ENCODE measurements around the gene WNT3. TPM values are rescaled to one million over a fixed set of nuclear protein-coding genes. Genes with fewer than 3 reads are reported as not detected.

WNT3 gene
- total RNA-seq, 1 donor from 2014 or later = 14.4 TPM

- peaks cover 23% of the 10 kb centered on the region for H3K4me1 Mint-ChIP-seq (ENCODE audit: unreplicated experiment)
- no peak for DNase-seq (ENCODE audit: low spot score)
- H3K4me3 Mint-ChIP-seq (ENCODE audit: unreplicated experiment) = no peak overlapping the region
- peaks cover 9% of the 10 kb centered on the region for H3K27me3 Mint-ChIP-seq (ENCODE audit: unreplicated experiment)
- no peak overlapping the region for H3K27ac Mint-ChIP-seq (ENCODE audit: unreplicated experiment)
- no peak for TF ChIP-seq CTCF (IDR thresholded peaks at IDR 0.05; ENCODE audit: unreplicated experiment)
- H3K36me3 Mint-ChIP-seq (ENCODE audit: low read depth, unreplicated experiment) = peaks cover 12% of the 10 kb centered on the region
- no peaks in the 10 kb centered on the region for H3K9me3 Mint-ChIP-seq (ENCODE audit: unreplicated experiment)
These were observed 50.0 kb downstream of the WNT3 start for GRCh38 chr17:46768540-46768870.

DNA sequence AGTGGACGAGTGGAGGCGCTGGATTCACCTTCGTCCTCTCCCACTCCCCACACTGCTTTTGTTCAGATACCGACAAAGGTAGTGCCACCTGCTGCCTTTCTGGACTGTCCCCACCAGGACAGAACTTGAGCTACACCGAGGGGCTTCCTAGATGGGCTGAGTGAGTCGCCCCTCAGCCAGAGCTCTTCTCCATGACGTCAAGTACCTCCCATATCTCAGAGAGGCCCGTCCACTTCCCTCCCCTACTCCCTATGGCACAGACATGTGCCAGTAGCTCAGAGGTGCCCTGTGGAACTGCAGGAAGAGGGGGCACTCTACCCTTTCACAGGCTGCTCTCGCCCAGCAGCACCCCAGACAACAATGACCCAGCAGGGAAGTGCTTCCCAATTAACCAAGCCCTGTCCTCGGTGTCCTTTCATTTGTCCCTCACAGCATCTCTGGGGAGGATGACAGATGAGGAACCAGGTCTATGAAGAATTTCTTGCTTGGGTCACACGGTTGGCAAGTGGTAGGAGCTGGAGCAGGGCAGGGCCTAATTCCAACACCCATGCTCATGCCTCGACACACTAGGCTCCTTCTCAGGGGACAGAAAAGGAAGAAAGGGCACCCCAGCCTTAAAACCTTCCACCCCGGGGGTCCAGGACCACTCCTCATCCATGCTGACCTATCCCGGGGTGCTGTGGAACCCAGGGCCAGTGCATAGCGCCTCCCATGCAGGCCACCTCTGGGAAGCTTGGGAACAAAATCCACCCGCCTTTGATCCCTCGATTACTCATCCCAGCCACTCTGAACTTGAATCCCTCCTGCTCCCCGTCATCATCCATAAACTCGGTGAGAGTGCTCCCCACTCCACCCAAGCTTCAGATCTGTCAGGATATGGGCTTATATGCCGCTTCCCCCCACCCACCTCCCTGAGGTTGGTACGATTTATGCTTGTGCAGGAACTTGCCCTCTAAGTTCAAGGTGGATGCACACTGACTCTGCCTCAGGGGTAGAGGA, 51.7 kb downstream of the WNT3 start:
- no peak for DNase-seq (ENCODE audit: low spot score)
- Mint-ChIP-seq H3K27me3 (ENCODE audit: unreplicated experiment) (peaks cover 9% of the 10 kb centered on the region), H3K36me3 (ENCODE audit: low read depth, unreplicated experiment) (peaks cover 24% of the 10 kb centered on the region), H3K27ac (ENCODE audit: unreplicated experiment) (peak overlapping the region; percentile 24), H3K9me3 (ENCODE audit: unreplicated experiment) (no peaks in the 10 kb centered on the region), H3K4me1 (ENCODE audit: unreplicated experiment) (peaks cover 26% of the 10 kb centered on the region), H3K4me3 (ENCODE audit: unreplicated experiment) (no peak overlapping the region)
- no peak for TF ChIP-seq CTCF (IDR thresholded peaks at IDR 0.05; ENCODE audit: unreplicated experiment)

DNA sequence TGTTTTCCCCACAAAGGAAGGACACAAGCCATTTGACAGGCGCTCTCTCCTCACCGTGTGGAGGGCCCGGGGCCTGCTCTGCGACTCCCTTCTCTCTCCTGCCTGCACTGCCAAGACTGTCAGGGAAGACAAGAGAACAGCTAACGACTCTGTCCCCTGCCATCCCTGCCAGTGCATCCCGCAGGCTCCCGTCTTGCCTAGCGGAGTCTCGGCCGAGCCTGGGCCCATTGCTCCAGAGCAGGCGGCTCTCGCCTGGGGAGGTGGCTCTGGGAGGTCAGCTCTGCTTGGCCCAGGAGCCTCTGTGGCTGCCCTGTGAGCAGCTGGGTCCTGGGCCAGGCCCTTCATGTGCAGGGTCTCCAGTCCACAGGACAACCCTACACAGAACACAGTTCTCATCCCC, 53.0 kb downstream of the WNT3 start:
- no peak for TF ChIP-seq CTCF (IDR thresholded peaks at IDR 0.05; ENCODE audit: unreplicated experiment)
- H3K36me3 Mint-ChIP-seq (ENCODE audit: low read depth, unreplicated experiment) = peaks cover 24% of the 10 kb centered on the region
- no peak for DNase-seq (ENCODE audit: low spot score)
- no peak overlapping the region for H3K27ac Mint-ChIP-seq (ENCODE audit: unreplicated experiment)
- peaks cover 26% of the 10 kb centered on the region for H3K4me1 Mint-ChIP-seq (ENCODE audit: unreplicated experiment)
- H3K27me3 Mint-ChIP-seq (ENCODE audit: unreplicated experiment) = peaks cover 5% of the 10 kb centered on the region
- H3K4me3 Mint-ChIP-seq (ENCODE audit: unreplicated experiment) = no peak overlapping the region
- no peaks in the 10 kb centered on the region for H3K9me3 Mint-ChIP-seq (ENCODE audit: unreplicated experiment)

DNA sequence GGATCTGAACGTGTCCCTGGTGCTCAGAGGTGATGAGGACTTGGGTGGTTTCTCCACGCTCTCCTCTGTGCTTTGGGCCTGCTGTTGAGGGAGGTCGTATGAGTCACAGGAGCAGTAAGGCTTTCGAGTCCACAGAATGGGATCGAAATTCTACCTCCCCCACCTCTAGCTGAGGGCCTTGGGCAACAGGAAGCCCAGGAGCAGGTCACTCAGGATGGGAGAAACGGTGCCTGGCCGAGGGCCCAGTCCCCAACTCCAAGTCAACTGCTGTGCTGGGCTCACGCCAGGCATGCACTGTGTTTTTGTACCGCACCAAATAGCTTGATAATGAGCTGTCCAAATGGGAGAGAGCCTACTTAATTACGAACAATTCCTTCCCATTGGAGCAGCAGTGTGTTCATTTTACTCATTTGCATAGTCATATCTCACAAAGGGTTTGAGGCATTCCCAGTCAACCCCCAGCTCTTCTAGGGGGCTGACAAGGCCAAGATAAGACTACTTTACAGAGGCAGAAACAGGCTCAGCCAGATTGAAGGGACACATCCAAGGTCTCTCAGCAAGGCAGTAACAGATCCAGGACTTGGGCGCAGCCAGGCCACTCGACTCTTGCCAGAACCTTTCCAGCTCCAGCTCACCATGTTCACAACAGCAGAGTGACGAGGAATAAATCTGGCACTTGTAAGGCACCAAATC, 53.6 kb downstream of the WNT3 start:
- Mint-ChIP-seq H3K27me3 (ENCODE audit: unreplicated experiment) (peaks cover 5% of the 10 kb centered on the region), H3K36me3 (ENCODE audit: low read depth, unreplicated experiment) (peaks cover 24% of the 10 kb centered on the region), H3K4me3 (ENCODE audit: unreplicated experiment) (no peak overlapping the region), H3K4me1 (ENCODE audit: unreplicated experiment) (peaks cover 26% of the 10 kb centered on the region), H3K27ac (ENCODE audit: unreplicated experiment) (no peak overlapping the region), H3K9me3 (ENCODE audit: unreplicated experiment) (no peaks in the 10 kb centered on the region)
- no peak for DNase-seq (ENCODE audit: low spot score)
- no peak for TF ChIP-seq CTCF (IDR thresholded peaks at IDR 0.05; ENCODE audit: unreplicated experiment)

Data from endothelial cell (in vitro differentiated cells).